PFSK-1 (cell line): ENCODE data around the gene ZFP57.

ENCODE experiments used
- FOXP2 ChIP-seq: optimal IDR thresholded peaks from 2 replicates; pipeline ENCODE3; 2011; ENCODE audit warnings: borderline replicate concordance, control low read depth, inconsistent platforms; ENCODE audit not compliant: insufficient read depth; ENCODE audit errors: extremely low read length, extremely low read depth
- POLR2AphosphoS5 ChIP-seq: IDR thresholded peaks from 2 replicates; pipeline ENCODE4 v1.6.1; 2012; ENCODE audit warnings: low read depth, mild to moderate bottlenecking, control low read depth, low read length, moderate library complexity
- REST ChIP-seq, 2 experiments: IDR thresholded peaks; 2 replicates each; pipeline versions ENCODE4 v1.6.1 to v1.8.0; 2011 to 2012; ENCODE audit warnings: low read depth in 2 of 2, low read length in 2 of 2, control low read depth in 1 of 2, inconsistent platforms in 1 of 2, mild to moderate bottlenecking in 1 of 2, moderate library complexity in 1 of 2; ENCODE audit not compliant: insufficient read depth in 1 of 2
- SIN3A ChIP-seq: IDR thresholded peaks from 2 replicates; pipeline ENCODE4 v1.6.1; 2012; ENCODE audit warnings: mild to moderate bottlenecking, low read length, moderate library complexity, borderline replicate concordance; ENCODE audit not compliant: insufficient read depth
- TAF1 ChIP-seq: IDR thresholded peaks from 2 replicates; pipeline ENCODE4 v1.6.1; 2012; ENCODE audit warnings: low read length, control low read depth, borderline replicate concordance; ENCODE audit not compliant: insufficient read depth

Gene ZFP57

GRCh38 chr6:29709188-29709587, 28.2 kb upstream of the ZFP57 start:
- TF ChIP-seq REST (IDR thresholded peaks at IDR 0.05; ENCODE audit: insufficient read depth in 1 of 2, low read depth in 2 of 2, low read length in 2 of 2) (no peak), TAF1 (no peak), FOXP2 (no peak), SIN3A (no peak), POLR2AphosphoS5 (no peak)

- TF ChIP-seq TAF1 (no peak), REST (IDR thresholded peaks at IDR 0.05; ENCODE audit: insufficient read depth in 1 of 2, low read depth in 2 of 2, low read length in 2 of 2) (no peak), SIN3A (no peak), FOXP2 (no peak), POLR2AphosphoS5 (no peak)
These were observed 27.7 kb upstream of the ZFP57 start for GRCh38 chr6:29708432-29709179.

DNA sequence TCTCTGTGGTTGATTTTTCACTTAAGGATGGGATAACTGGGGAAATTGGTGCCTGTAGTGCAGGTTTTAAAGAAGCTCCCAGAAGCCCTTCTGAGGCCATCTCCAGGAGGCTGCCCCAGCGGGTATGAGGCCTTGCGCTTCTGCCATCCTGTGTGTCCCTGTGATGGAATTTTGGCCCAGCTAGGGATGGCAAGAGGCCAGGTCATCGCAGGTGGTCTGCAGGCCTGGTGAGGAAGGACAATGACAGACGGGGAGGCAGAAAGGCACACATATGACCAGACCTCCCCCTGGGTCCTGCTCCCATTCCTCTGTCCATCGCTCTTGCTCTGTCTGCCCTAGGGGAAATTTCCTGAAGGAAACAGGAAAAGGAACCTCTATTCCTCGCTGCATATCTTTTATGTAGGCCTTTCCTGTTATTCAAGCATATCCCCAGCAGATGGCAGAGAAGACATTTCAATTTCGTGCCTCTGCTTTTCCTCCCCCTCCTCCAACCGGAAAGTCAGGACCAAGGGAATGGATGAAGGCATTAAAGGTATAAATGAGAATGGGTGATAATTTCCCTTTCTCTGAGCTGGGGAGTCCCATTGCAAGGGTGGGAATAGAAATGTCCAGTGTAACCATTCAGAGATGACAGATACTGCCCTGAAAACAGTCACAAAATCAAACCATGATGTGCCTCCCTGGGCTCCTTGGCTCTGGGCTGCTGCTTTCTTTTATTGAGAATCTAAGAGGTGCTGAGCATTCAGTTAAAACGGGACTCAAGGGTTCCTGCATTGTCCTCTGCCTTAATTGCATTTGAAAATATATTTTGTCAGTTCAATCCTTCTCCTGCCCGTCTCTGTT, 24.7 kb upstream of the ZFP57 start:
- no peak for TF ChIP-seq FOXP2
- TF ChIP-seq TAF1, result no peak
- no peak for TF ChIP-seq REST (IDR thresholded peaks at IDR 0.05; ENCODE audit: insufficient read depth in 1 of 2, low read depth in 2 of 2, low read length in 2 of 2)
- no peak for TF ChIP-seq SIN3A
- no peak for TF ChIP-seq POLR2AphosphoS5

DNA sequence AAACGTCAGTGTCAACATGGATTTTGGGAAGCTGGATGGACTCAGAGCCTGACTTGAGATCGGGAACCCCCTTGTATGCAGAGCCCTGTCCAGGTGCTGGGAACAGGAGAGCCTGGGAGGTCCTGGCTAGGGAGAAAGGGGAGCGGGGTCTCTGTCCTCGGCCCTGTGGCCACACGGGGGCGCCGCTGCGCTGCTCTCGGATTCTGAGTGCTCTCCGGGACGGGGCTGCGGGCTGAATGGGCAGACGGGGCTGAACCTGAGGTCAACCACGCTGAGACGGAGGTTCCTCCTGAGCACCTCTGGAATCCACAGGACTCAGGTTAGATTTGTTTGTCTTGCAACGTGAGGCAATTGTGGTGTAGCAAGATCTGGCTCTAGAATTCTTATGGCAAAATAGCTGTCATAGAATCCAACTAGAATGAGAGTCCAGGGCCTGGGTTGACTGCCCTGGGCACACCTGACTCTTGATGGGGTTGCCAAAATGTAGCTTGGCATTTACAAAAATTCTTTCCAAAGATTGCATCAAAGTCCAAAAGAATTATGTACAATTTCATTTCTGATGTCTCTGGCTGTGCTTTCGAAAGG, 21.7 kb upstream of the ZFP57 start:
- TF ChIP-seq SIN3A (no peak), TAF1 (no peak), REST (IDR thresholded peaks at IDR 0.05; ENCODE audit: insufficient read depth in 1 of 2, low read depth in 2 of 2, low read length in 2 of 2) (peak; percentile 23 to 57; a peak in 1 of 4 replicates)
